Endodermal cell (in vitro differentiated cells): ENCODE measurements around the gene ZNF335. TPM values are rescaled to one million over a fixed set of nuclear protein-coding genes. Genes with fewer than 3 reads are reported as not detected.

Source experiments
- DNase-seq: peaks from one replicate; pipeline ENCODE4 v3.0.0-alpha.2; 2017
- H3K27ac ChIP-seq: 2 replicates; pipeline ENCODE4 v1.5.1; 2013; ENCODE audit warnings: mild to moderate bottlenecking, low read depth, low read length, moderate library complexity
- H3K27me3 ChIP-seq: 2 replicates; pipeline ENCODE4 v1.6.1; 2013; ENCODE audit warnings: mild to moderate bottlenecking, low read length, moderate library complexity; ENCODE audit not compliant: insufficient read depth, control insufficient read depth, poor library complexity, severe bottlenecking
- H3K36me3 ChIP-seq: 2 replicates; pipeline ENCODE4 v1.7.0; 2013; ENCODE audit warnings: mild to moderate bottlenecking, low read length, moderate library complexity; ENCODE audit not compliant: control insufficient read depth, insufficient read depth
- H3K4me1 ChIP-seq: one replicate; pipeline ENCODE4 v1.7.0; 2013; ENCODE audit warnings: low read length; ENCODE audit not compliant: control insufficient read depth, insufficient read depth
- H3K4me3 ChIP-seq: 2 replicates; pipeline ENCODE4 v1.5.1; 2013; ENCODE audit warnings: mild to moderate bottlenecking, low read length, moderate library complexity
- H3K9ac ChIP-seq: 2 replicates; pipeline ENCODE4 v1.6.1; 2013; ENCODE audit warnings: mild to moderate bottlenecking, low read length, moderate library complexity; ENCODE audit not compliant: poor library complexity, severe bottlenecking; ENCODE audit errors: extremely low read depth
- H3K9me3 ChIP-seq: 2 replicates; pipeline ENCODE4 v1.6.1; 2013; ENCODE audit warnings: mild to moderate bottlenecking, low read length, moderate library complexity; ENCODE audit not compliant: control insufficient read depth
- H3K27ac Mint-ChIP-seq: 2 replicates; pipeline ENCODE4 v1.8.0; 2020; ENCODE audit warnings: mixed read lengths
- H3K27me3 Mint-ChIP-seq: 2 replicates; pipeline ENCODE4 v1.8.0; 2021; ENCODE audit warnings: mild to moderate bottlenecking, mixed read lengths; ENCODE audit not compliant: insufficient read depth
- H3K36me3 Mint-ChIP-seq: 2 replicates; pipeline ENCODE4 v1.8.0; 2020; ENCODE audit warnings: low read depth, mixed read lengths
- H3K4me1 Mint-ChIP-seq: 2 replicates; pipeline ENCODE4 v1.8.0; 2020; ENCODE audit warnings: mixed read lengths
- H3K4me3 Mint-ChIP-seq: 2 replicates; pipeline ENCODE4 v1.8.0; 2020; ENCODE audit warnings: mild to moderate bottlenecking, moderate library complexity, mixed read lengths
- H3K9me3 Mint-ChIP-seq: 2 replicates; pipeline ENCODE4 v1.8.0; 2020; ENCODE audit warnings: mild to moderate bottlenecking, mixed read lengths
- CTCF ChIP-seq: fragments of 200-600 bp; sonication (generic); conservative IDR thresholded peaks from 2 replicates; pipeline ENCODE4 v1.5.0; 2021; ENCODE audit warnings: antibody characterized with exemption, mild to moderate bottlenecking
- WGBS, 2 experiments: methylation state at CpG; one replicate each; pipeline versions ENCODE4 v1.1.5 to v1.1.7; 2013; ENCODE audit warnings: missing lambda C conversion rate in 2 of 2, mixed read lengths in 1 of 2; ENCODE audit not compliant: insufficient coverage in 1 of 2, insufficient read length in 1 of 2; 5-methylcytosine and 5-hydroxymethylcytosine counted together
- total RNA-seq, 2 donors: library from RNA; stranded (reverse); fragmentation: NEBNext Ultra II Directional in 1 of 2; extraction: Animal tissue kit (Norgen Biotek cat#: 25700) in 1 of 2; gene quantifications; 2 replicates in 1 of 2; 3 replicates in 1 of 2; pipeline ENCODE4 v1.2.1, GENCODE V29; 2021

ZNF335 gene
- total RNA-seq, 2 donors from 2014 or later: 18.3 to 21.0 TPM

- peak overlapping the region; percentile 96 for H3K4me3 ChIP-seq
- Mint-ChIP-seq H3K9me3 (no peaks in the 10 kb centered on the region), H3K36me3 (peaks cover 15% of the 10 kb centered on the region), H3K4me1 (peaks cover 11% of the 10 kb centered on the region), H3K27me3 (peaks cover under 1% of the 10 kb centered on the region), H3K27ac (peak overlapping the region; percentile 68), H3K4me3 (peak overlapping the region; percentile 84)
- peaks cover 31% of the 10 kb centered on the region for H3K36me3 ChIP-seq
- peak; percentile 58 for DNase-seq
- no peaks in the 10 kb centered on the region for H3K27me3 ChIP-seq
- peaks cover 3% of the 10 kb centered on the region for H3K4me1 ChIP-seq
- no peak for TF ChIP-seq CTCF
- H3K27ac ChIP-seq: no peak overlapping the region
- 64 to 75% methylated on average over 28 to 34 of the region's 34 CpGs for WGBS, 2 experiments
- H3K9me3 ChIP-seq: no peaks in the 10 kb centered on the region
- H3K9ac ChIP-seq: peak overlapping the region; percentile 100
Measured at GRCh38 chr20:45970646-45971424, 1.2 kb downstream of the ZNF335 start.

GRCh38 chr20:45969712-45970634 is 2.0 kb downstream of the ZNF335 start:
- Histone ChIP-seq H3K27ac (no peak overlapping the region), H3K9ac (no peak overlapping the region), H3K4me1 (peaks cover 3% of the 10 kb centered on the region), H3K36me3 (peaks cover 38% of the 10 kb centered on the region), H3K27me3 (no peaks in the 10 kb centered on the region), H3K4me3 (peak overlapping the region; percentile 96), H3K9me3 (no peaks in the 10 kb centered on the region)
- Mint-ChIP-seq H3K9me3 (no peaks in the 10 kb centered on the region), H3K4me3 (peak overlapping the region; percentile 84), H3K27me3 (no peaks in the 10 kb centered on the region), H3K27ac (peak overlapping the region; percentile 71), H3K4me1 (peaks cover 11% of the 10 kb centered on the region), H3K36me3 (peaks cover 22% of the 10 kb centered on the region)
- DNase-seq: peak; percentile 81
- 69 to 75% methylated on average over 5 to 6 of the region's 6 CpGs for WGBS, 2 experiments
- peak; percentile 80 for TF ChIP-seq CTCF

- Histone ChIP-seq H3K4me3 (no peak overlapping the region), H3K9me3 (no peaks in the 10 kb centered on the region), H3K9ac (no peak overlapping the region), H3K27me3 (no peaks in the 10 kb centered on the region), H3K36me3 (peaks cover 45% of the 10 kb centered on the region), H3K4me1 (peaks cover 3% of the 10 kb centered on the region), H3K27ac (no peak overlapping the region)
- H3K9me3 Mint-ChIP-seq: no peaks in the 10 kb centered on the region
- 90 to 91% methylated on average over 8 to 14 of the region's 14 CpGs for WGBS, 2 experiments
- peaks cover 11% of the 10 kb centered on the region for H3K4me1 Mint-ChIP-seq
- DNase-seq: peak; percentile 28
- peak overlapping the region; percentile 66 for H3K27ac Mint-ChIP-seq
- H3K36me3 Mint-ChIP-seq: peaks cover 25% of the 10 kb centered on the region
- H3K4me3 Mint-ChIP-seq: no peak overlapping the region
- H3K27me3 Mint-ChIP-seq: no peaks in the 10 kb centered on the region
- TF ChIP-seq CTCF: no peak
Measured at GRCh38 chr20:45968801-45969711, 2.9 kb downstream of the ZNF335 start.
